Heart left ventricle (tissue), 13 donors: ENCODE results near the gene NRF1.
A peak's percentile ranks its signal among the peaks of the same experiment; 100 is the strongest.

Source experiments
- CTCF ChIP-seq, 12 donors: fragments of 200-600 bp; sonication (generic) in 4 of 12; IDR thresholded peaks; one replicate each; pipeline versions ENCODE4 v1.5.0 to v1.8.0; 2018 to 2022; ENCODE audit warnings: antibody characterized with exemption in 12 of 12, mild to moderate bottlenecking in 5 of 12
- POLR2A ChIP-seq, 2 donors: fragments of 450-650 bp; IDR thresholded peaks; one replicate each; pipeline ENCODE4 v1.6.1; 2017; ENCODE audit warnings: antibody characterized with exemption in 2 of 2, mild to moderate bottlenecking in 2 of 2, moderate library complexity in 2 of 2
- donor health status: ischemic (EF 13 %, LVEDD 7.1; RV severe dilation, severe dysfunction).
- donor health status: DM: no; HTN: yes; CAD: no.
- donor health status: DM: no; HTN: no; CAD: no.
- donor health status: ischemic (EF 25% LVEDD 6.9; RV normal size, moderate dysfunction).
- donor health status: ischemic (EF 25% LVEDD 5.7; RV mildly dilated, moderate dysfunction).
- donor health status: ischemic (EF 35%, LVEDD 5.7; RV mildly dilated, moderate dysfunction).
- donor health status: nonischemic (EF 11% LVEDD 7.7; RV severe dilation, severe dysfunction).
- donor health status: DM: yes; HTN: yes; CAD: no.
- donor health status: PGD.
- donor health status: ischemic (EF 29% LVEDD 5.4; RV normal size, mild dysfunction).
- donor health status: nonischemic (EF 23%, LVEDD 6.1; RV moderate dilation, normal function).

GRCh38 chr7:129612112-129613015 is 844 bp downstream of the NRF1 start:
- TF ChIP-seq CTCF (IDR thresholded peaks at IDR 0.05) (peak; percentile 32 to 68 (median 50)), POLR2A (IDR thresholded peaks at IDR 0.05) (no peak)
